Suprapubic skin (tissue), 4 donors: ENCODE results near the gene ACKR3. TPM values are rescaled to one million over a fixed set of nuclear protein-coding genes. Genes with fewer than 3 reads are reported as not detected.

Source experiments
- DNase-seq, 2 donors: peaks; one replicate each; pipeline ENCODE4 v3.0.0-alpha.2; 2019; ENCODE audit warnings: low spot score in 2 of 2
- H3K27ac ChIP-seq: fragments of 200-600 bp; sonication (generic); one replicate; pipeline ENCODE4 v1.5.1; 2019
- H3K27me3 ChIP-seq: fragments of 200-600 bp; sonication (generic); one replicate; pipeline ENCODE4 v1.5.1; 2019
- H3K36me3 ChIP-seq: fragments of 200-600 bp; sonication (generic); one replicate; pipeline ENCODE4 v1.5.1; 2019
- H3K4me1 ChIP-seq: fragments of 200-600 bp; sonication (generic); one replicate; pipeline ENCODE4 v1.5.1; 2019
- H3K4me3 ChIP-seq: fragments of 200-600 bp; sonication (generic); one replicate; pipeline ENCODE4 v1.5.1; 2019; ENCODE audit warnings: mild to moderate bottlenecking
- H3K9me3 ChIP-seq: fragments of 200-600 bp; sonication (generic); one replicate; pipeline ENCODE4 v1.5.1; 2019
- EP300 ChIP-seq: sonication (generic); formaldehyde crosslinking; IDR thresholded peaks from one replicate; pipeline ENCODE4 v1.6.1; 2017; ENCODE audit warnings: antibody characterized with exemption
- POLR2A ChIP-seq, 2 donors: fragments of 450-650 bp; IDR thresholded peaks; one replicate each; pipeline ENCODE4 v1.6.1; 2017; ENCODE audit warnings: antibody characterized with exemption in 2 of 2, mild to moderate bottlenecking in 2 of 2, moderate library complexity in 2 of 2
- POLR2AphosphoS5 ChIP-seq, 3 donors: sonication (generic); formaldehyde crosslinking; IDR thresholded peaks; one replicate each; pipeline ENCODE4 v1.6.1; 2017; ENCODE audit warnings: antibody characterized with exemption in 3 of 3
- WGBS: methylation state at CpG from one replicate; pipeline ENCODE4 v1.1.5; 2018; 5-methylcytosine and 5-hydroxymethylcytosine counted together
- total RNA-seq, 4 donors: library from RNA; depleted of rRNA; stranded (reverse); fragments of >200 nt; gene quantifications; one replicate each; pipeline ENCODE4 v1.1.0, GENCODE V29; 2016
- TF ChIP-seq, protein P1 (sequence below), 2 donors: fragments of 200-600 bp in 1 of 2; fragments of 450-650 bp in 1 of 2; sonication (generic) in 1 of 2; IDR thresholded peaks; one replicate each; pipeline ENCODE4 v1.5.1; 2016 to 2019; ENCODE audit warnings: antibody characterized with exemption in 2 of 2, mild to moderate bottlenecking in 1 of 2, moderate library complexity in 1 of 2

The ACKR3 gene
- total RNA-seq, 4 donors from 2014 or later: 15.8 to 51.5 (median 34.9) TPM

GRCh38 chr2:236588932-236589592 lies 19.4 kb downstream of the ACKR3 start:
- WGBS: 90% methylated on average over 15 of the region's 15 CpGs
- H3K27me3 ChIP-seq: no peaks in the 10 kb centered on the region
- H3K36me3 ChIP-seq: no peaks in the 10 kb centered on the region
- no peak overlapping the region for H3K27ac ChIP-seq
- no peak overlapping the region for H3K4me3 ChIP-seq
- H3K9me3 ChIP-seq: no peaks in the 10 kb centered on the region
- no peak for TF ChIP-seq POLR2A (IDR thresholded peaks at IDR 0.05)
- no peak for TF ChIP-seq POLR2AphosphoS5 (IDR thresholded peaks at IDR 0.05)
- no peak for TF ChIP-seq EP300
- TF ChIP-seq, protein P1, sequence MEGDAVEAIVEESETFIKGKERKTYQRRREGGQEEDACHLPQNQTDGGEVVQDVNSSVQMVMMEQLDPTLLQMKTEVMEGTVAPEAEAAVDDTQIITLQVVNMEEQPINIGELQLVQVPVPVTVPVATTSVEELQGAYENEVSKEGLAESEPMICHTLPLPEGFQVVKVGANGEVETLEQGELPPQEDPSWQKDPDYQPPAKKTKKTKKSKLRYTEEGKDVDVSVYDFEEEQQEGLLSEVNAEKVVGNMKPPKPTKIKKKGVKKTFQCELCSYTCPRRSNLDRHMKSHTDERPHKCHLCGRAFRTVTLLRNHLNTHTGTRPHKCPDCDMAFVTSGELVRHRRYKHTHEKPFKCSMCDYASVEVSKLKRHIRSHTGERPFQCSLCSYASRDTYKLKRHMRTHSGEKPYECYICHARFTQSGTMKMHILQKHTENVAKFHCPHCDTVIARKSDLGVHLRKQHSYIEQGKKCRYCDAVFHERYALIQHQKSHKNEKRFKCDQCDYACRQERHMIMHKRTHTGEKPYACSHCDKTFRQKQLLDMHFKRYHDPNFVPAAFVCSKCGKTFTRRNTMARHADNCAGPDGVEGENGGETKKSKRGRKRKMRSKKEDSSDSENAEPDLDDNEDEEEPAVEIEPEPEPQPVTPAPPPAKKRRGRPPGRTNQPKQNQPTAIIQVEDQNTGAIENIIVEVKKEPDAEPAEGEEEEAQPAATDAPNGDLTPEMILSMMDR (IDR thresholded peaks at IDR 0.05): no peak
- no peaks in the 10 kb centered on the region for H3K4me1 ChIP-seq
- no peak for DNase-seq

- Histone ChIP-seq H3K9me3 (no peaks in the 10 kb centered on the region), H3K4me1 (no peaks in the 10 kb centered on the region), H3K27ac (no peak overlapping the region), H3K36me3 (no peaks in the 10 kb centered on the region), H3K27me3 (no peaks in the 10 kb centered on the region), H3K4me3 (no peak overlapping the region)
- 92% methylated on average over 5 of the region's 8 CpGs for WGBS
- DNase-seq: peak in 1 of 2 donors; percentile 68
- TF ChIP-seq, protein P1 (IDR thresholded peaks at IDR 0.05): no peak
- TF ChIP-seq POLR2AphosphoS5 (IDR thresholded peaks at IDR 0.05): no peak
- TF ChIP-seq EP300: no peak
- TF ChIP-seq POLR2A (IDR thresholded peaks at IDR 0.05): no peak
Measured at GRCh38 chr2:236590846-236591245, 21.2 kb downstream of the ACKR3 start.

GRCh38 chr2:236592821-236593220 lies 23.2 kb downstream of the ACKR3 start:
- Histone ChIP-seq H3K36me3 (no peaks in the 10 kb centered on the region), H3K27ac (no peak overlapping the region), H3K4me1 (no peaks in the 10 kb centered on the region), H3K27me3 (no peaks in the 10 kb centered on the region), H3K9me3 (no peaks in the 10 kb centered on the region), H3K4me3 (no peak overlapping the region)
- 92% methylated on average over 14 of the region's 14 CpGs for WGBS
- no peak for DNase-seq
- TF ChIP-seq, protein P1 (IDR thresholded peaks at IDR 0.05): no peak
- TF ChIP-seq POLR2AphosphoS5 (IDR thresholded peaks at IDR 0.05) (no peak), POLR2A (IDR thresholded peaks at IDR 0.05) (no peak), EP300 (no peak)

DNA sequence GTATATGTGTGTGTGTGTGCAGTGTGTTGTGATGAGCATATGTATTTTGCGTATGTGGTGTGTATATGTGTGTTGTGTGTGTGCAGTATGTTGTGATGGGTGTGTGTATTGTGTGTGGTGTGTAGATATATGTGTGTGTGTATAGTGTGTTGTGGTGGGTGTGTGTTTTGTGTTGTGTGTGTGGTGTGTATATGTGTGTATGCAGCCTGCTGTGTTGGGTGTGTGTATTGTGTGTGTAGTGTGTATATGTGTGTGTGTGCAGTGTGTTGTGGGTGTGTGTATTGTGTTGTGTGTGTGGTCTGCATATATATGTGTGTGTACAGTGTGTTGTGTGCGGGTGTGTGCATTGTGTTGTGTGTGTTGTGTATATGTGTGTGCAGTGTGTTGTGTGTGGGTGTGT lies 23.9 kb downstream of the ACKR3 start:
- Histone ChIP-seq H3K9me3 (no peaks in the 10 kb centered on the region), H3K27me3 (no peaks in the 10 kb centered on the region), H3K4me3 (no peak overlapping the region), H3K27ac (no peak overlapping the region), H3K36me3 (no peaks in the 10 kb centered on the region), H3K4me1 (no peaks in the 10 kb centered on the region)
- WGBS: 90% methylated on average over 2 of the region's 2 CpGs
- TF ChIP-seq EP300 (no peak), POLR2AphosphoS5 (IDR thresholded peaks at IDR 0.05) (no peak), POLR2A (IDR thresholded peaks at IDR 0.05) (no peak)
- TF ChIP-seq, protein P1 (IDR thresholded peaks at IDR 0.05): no peak
- no peak for DNase-seq

DNA sequence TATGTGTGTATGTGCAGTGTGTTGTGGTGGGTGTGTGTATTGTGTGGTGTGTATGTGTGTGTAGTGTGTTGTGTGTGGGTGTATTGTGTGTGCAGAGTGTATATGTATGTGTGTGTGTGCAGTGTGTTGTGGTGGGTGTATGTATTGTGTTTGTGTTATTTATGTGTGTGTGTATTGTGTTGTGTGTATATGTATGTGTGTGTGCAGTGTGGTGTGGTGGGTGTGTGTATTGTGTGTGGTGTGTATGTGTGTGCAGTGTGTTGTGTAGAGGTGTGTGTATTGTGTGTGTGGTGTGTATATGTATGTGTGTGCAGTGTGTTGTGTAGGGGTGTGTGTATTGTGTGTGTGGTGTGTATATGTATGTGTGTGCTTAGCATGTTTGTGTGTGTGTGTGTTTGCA lies 24.3 kb downstream of the ACKR3 start:
- no peaks in the 10 kb centered on the region for H3K27me3 ChIP-seq
- TF ChIP-seq EP300 (no peak), POLR2AphosphoS5 (IDR thresholded peaks at IDR 0.05) (no peak), POLR2A (IDR thresholded peaks at IDR 0.05) (no peak)
- TF ChIP-seq, protein P1 (IDR thresholded peaks at IDR 0.05): no peak
- no peak overlapping the region for H3K27ac ChIP-seq
- no peak overlapping the region for H3K4me3 ChIP-seq
- no peak for DNase-seq
- no peaks in the 10 kb centered on the region for H3K9me3 ChIP-seq
- no peaks in the 10 kb centered on the region for H3K4me1 ChIP-seq
- H3K36me3 ChIP-seq: no peaks in the 10 kb centered on the region
